ENCODE results near the gene NPC2.

NPC2 gene

DNA sequence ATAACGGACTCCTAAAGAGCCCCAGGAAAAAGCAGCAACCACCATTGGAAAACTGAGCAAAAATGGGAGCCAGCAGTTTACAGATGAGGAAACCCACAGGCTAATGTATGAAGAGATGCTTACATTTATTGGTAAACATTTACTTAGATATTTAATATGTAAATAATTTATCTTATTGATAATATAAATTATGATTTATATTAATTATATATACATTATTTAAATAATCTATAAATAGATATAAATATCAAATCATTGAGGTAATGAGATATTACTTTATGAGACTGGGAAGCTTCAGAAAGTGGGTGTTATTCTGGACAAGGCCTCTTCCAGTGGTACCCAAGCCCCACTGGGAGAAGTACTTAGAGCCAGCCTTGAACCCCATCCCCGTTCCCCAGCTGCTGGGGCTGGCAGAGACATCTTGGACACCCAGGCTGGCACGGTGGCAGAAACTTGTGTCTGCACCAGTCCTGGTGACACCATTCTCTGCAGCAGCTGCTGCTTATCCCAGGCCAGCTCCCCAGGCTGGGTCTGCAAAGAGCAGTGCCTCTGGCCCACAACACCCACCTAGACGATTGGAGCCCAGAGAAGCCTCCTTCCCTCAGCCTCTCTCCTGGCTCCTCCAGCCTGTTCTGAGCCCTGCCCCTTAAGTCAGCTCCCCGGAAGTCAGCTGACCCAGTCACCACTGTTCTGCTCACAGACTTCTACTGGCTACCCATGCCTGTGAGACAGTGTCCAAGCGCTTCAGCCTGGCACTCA lies 26.4 kb upstream of the NPC2 start:
- no peak for DNase-seq (ENCODE audit: low spot score)

DNA sequence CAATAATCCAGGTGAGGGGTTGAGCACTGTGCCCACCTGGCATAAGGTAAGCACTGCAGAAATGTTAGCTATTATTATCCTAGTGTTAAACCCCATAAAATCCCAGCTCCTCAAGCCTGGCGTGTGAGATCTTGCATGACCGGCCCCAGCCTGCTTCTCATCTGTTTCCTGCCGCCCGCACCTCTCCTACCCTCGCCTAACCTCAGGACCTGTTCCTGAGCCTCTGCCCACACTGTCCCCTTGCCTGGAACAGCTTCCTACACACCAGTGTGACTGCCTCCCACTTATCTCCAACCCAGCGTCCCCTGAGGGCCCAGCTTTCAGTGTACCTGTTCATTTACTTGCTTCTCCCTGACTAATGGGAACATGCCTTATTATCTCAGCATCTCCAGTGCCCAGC lies 25.1 kb upstream of the NPC2 start:
- no peak for DNase-seq (ENCODE audit: low spot score)

DNA sequence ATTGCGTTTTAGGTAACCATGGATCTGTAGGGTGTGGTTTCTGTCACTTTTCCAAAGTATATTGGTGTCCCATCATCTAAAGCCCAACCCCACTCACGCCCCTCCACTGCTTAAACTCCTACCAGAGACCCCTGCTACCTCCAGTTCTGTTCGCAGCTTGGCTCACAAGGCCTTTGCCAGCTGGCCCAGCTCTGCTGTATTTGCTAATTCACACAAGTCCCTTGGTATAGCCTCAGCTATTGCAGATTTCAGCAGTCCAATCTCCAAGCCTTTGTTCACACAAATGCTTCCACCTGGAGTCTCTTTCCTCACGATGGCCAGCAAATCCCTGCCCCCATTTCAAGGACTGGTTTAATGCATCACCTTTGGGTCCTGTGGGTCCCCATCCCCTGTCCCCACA lies 24.6 kb upstream of the NPC2 start:
- no peak for DNase-seq (ENCODE audit: low spot score)

DNA sequence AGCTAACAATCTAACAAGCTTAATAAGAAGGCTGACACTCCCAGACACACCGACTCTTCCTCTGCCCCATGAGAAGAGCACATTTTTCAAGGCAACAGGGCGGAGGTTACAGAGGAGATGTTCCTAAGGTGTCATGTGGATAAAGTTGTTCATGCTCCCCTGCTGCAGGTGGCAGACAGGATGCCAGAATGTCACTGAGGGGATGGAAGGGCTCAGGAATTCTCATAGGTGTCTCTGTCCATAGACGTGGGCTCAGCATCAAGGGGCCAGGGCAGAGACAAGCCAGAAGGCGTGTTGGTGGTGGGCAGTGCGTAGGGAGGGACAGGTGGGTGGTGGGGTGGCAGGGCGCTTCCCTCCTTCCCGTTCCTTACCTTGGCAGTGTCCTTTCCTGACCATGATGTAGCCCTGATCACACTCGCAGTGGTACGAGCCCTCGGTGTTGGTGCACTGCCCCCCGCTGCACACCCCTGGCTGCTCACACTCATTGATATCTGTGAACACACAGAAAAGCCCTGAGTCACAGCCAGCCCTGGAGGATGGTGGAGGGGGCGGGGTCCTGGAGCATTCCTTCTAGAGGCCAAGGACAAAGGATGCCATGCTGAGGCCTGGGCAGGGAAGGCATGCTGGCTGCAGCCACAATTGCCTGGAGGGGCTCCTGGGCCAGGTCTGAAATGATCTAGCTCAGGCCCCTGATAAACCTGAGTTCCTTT lies 23.5 kb upstream of the NPC2 start:
- DNase-seq (ENCODE audit: low spot score), result no peak

DNA sequence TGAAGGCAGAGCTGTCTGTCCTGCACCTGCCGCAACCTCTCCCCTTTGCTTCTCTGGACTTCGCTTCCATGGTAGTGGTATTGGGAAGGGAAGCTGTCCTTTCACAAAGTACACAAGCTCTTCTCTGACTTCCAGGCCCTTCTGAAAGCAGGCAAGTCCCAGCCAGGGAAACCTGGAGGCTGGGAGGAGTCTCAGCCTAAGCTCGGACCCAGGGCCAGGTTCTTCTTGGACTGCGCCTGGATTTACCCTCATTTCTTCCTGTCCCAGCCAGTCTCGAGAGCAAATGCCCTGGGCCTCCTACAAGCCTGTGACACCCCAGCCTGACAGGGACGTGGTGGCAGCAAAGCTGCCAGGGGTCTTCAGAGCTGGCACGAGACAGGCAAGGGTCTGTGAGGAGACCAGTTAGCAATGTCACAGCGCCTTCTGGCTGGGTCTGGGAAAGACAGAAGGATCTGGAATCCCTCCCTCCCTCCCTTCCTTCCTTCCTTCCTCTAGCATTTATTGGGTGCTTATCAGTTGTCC lies 22.8 kb upstream of the NPC2 start:
- DNase-seq (ENCODE audit: low spot score), result no peak

DNA sequence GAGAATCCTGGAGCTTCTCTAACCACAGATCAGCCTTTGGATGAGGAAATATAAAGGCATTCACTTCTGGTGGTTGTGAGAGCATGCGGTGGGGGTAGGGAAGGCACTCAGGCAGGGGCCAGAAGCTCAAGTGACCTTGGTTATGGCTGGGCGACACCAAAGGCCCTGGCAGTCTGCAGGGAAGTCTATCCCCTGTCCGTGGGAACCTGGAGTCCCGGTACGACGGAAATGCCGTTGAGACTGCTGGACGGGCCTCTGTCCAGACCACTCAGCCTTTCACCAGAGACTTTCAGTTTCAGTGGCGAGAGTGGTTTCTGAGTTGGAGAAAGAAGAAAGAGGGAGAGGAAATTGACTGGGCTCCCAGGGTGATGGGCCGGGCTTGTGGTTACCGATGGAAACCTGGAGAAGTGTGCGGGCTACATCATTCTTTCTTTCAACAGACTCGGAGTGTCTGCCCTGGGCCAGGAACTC lies 21.4 kb upstream of the NPC2 start:
- DNase-seq (ENCODE audit: low spot score), result no peak

DNA sequence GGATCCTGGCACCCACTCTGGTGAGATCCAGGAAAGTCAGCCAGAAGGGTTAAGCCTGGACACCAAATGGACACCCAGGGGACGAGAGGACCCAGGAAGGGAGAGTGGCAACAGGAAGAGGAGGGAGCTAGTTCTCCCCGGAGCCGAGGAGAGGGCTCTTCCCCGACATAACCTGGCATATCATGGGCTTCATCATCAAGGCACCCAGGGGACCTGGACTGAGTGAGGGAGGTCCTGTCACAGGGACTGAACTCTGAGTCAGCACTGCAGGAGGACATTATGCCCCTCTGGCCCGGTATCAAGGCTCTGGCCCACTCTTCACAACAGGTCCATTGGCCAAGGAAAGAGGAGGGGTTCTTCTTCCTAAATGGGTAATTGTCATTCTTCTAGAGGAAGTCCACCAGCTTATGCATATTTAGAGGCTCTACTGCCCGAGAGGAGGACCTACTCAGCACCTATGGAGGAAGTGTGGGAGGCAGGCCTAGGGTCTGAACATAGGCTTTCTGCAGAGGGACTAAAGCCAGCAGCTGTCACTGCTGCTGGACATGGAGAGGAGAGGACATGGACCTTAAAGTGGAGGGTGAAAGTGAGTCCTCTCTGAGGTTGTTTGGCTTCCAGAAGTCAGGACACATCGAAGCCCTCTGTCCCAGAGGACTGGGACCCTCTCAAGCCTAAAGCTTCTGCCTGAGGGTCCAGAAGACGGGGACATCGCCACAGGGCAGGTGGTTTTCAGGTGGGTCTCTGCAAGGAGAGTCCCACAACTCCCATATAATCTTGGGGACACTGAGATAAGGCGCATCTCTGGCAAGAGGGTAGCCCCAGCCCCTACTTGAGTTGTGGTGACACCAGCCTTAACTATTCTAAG lies 19.1 kb upstream of the NPC2 start:
- no peak for DNase-seq (ENCODE audit: low spot score)

DNA sequence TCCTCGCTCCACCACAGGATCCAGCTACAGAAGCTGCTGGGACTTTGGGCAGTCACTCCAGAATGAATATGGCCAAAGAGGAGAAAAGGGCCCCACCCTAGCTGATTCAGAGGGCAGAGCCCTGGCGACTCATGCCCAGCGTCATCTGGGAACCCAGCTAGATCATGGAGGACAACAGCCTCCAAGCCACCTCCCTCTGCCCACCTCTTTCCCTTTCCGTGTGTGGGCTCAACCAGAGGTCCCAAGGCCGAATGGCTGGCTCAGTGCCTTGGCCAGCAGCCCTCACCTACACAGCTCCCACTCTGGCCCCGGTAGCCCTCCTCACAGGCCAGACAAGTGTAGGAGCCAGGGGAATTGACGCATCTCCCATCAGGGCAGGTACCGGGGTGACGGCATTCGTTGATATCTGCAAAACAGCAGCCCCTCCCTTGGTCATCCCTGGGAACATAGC lies 17.9 kb upstream of the NPC2 start:
- DNase-seq (ENCODE audit: low spot score), result no peak

DNA sequence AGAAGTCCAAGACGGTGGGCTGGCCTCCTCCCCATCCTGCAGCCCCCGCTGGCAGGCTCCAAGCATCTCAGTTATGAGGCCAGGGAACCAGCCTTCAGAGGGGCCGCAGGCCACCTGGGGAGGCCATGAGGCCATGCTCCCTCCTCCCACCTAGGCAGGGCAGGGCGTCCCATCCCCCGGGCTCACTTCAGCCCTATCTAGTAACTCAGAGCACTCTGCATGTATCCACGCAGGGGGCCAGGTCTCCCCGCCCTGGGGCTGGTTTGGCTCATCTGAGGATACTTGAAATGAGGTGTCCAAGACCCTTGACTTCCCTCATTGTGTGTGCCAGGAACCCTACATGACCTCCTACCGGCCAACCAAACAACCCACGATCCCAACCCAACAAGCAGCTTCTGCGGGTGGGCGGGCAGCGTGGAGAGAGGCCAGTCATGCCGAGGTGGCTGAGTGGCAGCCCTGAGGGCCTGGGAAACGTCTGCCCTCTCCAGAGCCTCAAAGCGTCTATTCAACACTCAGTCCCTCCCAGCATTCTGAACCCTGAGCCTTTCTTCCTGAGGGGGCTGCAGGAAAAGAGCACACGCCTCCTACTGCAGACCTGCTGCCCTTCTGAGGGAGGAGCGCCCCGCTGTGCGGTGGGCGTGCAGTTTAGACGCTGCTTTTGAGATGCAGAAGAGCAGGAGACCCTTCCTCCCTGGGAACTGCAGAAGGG lies 17.3 kb upstream of the NPC2 start:
- no peak for DNase-seq (ENCODE audit: low spot score)

DNA sequence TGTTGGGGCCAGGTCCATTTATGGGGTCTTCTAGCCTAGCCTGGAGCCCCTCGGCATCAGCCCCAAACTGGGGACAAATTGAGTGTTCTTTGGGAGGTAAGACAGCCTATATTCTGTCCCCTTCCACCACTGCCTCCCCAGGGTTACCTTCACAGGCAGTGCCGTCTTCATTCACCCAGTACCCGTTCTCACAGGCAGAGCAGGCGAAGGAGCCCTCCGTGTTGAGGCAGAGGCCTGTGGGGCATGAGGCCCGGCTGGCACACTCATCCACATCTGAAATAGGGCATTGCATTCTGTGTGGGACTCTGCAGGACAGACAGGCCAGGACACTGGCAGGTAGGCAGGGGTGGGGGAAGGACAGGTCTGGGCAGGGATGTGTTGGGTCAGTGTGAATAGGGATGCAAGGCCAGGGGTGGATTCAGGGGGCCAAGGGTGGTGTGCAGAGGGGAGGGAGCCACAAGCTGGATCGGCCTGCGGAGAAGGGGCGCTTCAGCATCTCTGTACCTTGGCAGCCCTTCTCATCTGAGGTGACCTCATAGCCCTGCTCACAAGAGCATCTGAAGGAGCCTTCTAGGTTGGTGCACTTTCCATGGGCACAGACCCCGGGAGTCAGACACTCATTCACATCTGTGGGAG lies 16.6 kb upstream of the NPC2 start:
- DNase-seq (ENCODE audit: low spot score), result no peak

DNA sequence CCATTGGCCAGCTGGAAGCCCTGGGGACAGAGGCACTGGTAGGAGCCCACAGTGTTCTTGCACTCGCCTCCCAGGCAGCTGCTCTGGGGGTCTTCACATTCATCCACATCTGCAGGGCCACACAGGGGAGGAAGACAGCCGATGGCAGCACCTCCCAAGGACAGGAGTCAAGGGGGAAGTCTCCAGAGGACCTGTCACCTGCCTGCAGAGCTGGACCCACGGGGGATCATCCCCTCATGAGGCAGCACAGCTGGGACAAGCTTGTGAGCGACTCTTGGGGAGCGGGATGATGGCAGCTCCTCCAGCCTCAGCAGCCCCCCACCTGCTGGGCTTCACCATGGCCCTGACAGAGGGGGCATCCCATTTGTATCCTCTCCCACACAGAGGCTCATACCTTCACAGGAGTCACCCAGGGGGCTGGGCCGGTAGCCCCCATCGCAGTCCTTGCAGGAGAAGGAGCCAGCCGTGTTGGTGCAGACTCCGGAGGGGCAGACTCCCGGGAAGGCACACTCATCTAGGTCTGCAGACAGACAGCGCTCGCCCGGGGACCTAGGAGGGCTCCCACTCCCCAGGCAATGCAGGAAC lies 15.8 kb upstream of the NPC2 start:
- DNase-seq (ENCODE audit: low spot score), result no peak

DNA sequence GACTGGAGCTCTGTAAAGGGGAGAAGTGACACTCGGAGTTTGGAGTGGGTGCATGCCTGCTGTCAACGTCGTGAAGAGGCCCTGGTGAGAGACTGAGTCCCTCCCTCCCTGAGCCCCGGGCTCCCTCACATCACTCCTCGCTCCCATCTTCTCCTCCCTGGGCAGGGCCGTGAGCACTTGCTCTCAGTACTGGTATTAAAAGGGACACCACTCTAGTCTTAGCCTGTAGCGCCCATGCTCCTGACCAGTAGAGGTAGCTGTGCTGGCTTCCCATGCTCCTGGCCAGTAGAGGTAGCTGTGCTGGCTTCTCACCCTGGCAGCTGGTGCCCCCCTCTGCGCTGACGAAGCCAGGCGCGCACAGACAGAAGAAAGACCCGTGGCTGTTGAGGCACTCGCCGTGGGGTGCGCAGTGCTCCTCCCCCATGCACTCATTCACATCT lies 15.2 kb upstream of the NPC2 start:
- DNase-seq (ENCODE audit: low spot score), result no peak

DNA sequence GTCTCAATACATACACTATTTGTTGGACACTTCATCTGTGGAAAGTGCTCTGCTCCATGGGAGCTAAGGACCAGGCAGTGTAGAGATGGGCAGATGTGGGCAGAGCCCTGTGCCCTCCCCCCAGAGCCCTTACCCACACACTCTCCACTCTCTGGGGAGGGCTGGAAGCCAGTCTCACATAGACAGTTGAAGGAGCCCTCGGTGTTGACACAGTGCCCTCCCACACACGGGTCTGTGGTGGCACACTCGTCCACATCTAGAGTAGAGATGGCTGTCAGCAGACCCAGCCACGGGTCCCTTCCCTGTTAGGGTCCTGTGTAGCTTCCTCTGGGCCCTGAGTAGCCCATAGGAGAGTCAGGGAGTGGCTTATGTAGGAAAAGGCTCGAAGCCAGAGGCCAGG lies 14.7 kb upstream of the NPC2 start:
- DNase-seq (ENCODE audit: low spot score), result no peak

DNA sequence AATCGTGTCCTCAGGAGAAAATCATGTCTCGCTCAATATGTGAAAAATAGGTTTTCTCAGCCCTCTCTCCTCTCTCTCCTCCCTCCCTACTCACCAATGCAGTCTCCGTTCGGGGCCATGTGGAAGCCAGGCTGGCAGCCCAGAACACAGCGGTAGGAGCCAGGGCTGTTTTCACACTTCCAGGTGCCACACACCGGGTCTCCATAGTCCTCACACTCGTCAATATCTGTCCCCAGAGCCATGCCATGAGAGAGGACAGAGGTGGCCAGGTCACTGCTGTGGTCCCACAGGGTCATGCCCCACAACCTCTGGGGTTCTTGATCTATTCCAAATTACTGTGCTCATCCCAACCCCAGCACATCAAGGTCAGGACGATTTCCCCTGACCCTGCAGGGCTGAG lies 14.0 kb upstream of the NPC2 start:
- DNase-seq (ENCODE audit: low spot score), result no peak

DNA sequence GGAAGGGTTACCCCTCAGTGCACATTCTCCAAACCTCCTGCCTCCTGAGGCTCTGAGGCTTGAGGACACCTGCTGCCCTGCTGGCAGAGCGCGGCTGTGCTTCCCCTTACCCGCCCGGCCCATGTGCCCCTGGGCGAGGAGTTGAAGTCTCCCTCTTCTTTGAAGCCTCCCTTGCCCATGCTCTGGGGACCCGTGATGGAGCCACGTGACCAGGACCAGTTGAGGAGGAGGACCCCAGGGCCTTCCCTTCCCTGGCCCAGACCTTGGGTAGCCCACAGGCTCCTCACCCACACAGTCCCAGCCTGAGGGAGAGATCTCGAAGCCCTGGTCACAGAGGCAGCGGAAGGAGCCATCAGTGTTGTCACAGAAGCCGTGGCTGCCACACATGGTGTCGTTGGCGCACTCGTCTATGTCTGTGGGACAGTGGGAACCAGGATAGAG lies 13.3 kb upstream of the NPC2 start:
- DNase-seq (ENCODE audit: low spot score), result no peak

DNA sequence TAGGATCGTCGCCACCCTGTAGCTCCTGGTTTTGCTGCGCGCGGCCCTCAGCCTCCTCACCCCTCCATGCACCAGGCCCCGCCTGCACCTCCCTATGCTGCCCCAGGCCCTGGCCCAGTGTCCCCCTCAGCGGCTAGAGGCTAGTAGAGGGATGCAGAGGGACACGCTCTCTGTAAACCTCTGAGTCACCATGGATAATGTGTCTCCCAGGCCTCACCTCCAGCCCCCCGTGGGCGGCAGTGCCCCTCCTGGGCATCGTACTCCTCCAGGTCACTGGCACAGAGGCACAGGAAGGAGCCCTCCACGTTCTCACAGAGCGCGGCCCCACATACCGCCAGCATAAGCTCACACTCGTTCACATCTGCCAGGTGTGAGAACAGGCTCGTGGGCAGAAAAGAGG lies 12.7 kb upstream of the NPC2 start:
- no peak for DNase-seq (ENCODE audit: low spot score)

DNA sequence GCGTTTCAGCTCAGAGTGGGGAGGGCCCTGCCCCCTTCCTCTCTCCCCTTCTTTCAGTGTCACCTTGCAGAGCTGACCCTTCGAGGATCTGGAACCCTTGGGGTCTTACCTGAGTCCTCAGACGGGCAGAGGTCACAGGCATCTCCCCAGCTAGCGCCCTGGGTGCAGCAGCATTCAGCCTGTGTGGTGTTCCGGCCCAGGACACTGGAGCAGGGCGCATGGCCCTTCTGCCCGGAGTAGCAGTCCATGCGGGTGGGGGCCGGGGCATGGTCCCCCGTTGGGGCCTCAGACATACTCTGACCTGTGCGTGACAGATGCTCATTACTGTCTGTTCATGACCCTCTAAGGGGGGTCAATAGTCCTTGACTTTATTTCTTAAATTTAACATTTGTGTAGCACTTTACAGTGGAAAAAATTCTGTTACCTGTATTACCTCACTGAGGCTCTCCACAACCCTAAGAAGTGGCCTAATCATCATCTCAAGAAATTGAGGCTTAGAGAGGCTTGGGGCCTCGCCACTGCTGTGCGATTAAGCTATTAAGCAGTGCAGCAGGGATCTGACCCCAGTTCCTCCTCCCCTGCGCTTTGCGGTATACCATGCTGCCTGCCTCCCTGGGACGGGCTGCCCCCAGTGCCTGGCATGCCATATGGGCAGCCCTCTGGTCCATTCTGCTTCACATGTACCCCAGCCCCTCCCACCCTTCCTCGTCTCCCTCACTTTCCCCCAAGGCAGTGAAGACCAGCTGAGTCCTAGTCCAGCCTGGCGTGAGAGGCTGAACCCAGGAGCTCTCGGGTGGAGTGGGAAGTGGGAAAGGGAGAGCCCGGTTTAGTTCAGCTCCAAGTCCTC lies 12.0 kb upstream of the NPC2 start:
- DNase-seq (ENCODE audit: low spot score), result no peak

DNA sequence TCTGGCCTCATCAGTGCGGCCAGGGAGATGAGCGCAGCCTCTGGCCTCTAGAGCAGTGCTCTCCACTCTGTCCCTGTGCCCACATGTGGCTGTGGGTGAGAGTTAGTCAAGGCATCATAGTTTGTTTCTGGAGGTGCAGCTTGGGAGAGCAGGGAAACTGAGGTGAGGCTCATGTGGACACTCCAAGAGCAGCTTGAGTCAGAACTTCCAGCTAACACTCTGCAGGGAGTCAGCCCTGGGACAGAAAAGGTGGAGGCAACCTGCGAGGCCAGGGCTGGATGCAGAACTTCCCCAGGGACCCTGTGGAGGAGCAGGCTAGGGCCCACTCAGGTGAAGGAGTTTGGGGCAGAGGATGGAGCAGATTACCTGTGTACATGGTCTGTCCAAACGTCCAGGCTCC lies 11.3 kb upstream of the NPC2 start:
- no peak for DNase-seq (ENCODE audit: low spot score)

DNA sequence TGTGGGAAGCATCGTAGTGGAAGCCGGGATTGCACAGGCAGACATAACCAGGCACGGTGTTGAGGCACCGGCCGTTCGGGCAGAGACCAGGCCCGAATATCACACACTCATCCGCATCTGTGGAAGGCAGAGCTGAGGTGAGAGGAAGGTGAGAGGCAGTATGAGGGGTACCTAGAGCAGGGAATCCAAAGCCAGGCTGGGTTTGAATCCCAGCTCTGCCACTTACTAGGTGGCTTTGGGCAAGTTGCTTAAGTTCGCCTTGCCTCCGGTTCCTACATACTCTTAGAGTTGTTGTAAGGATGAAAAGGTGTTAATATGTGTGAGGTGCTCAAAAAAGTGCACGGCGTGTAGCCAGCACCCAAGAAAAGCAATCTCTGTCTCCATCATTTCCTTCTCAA lies 10.8 kb upstream of the NPC2 start:
- no peak for DNase-seq (ENCODE audit: low spot score)
